Skeletal muscle cell (primary cell): ENCODE measurements around the gene FOXR1.

Experiments
- DNase-seq: peaks from one replicate; pipeline ENCODE4 v3.0.0-alpha.2; 2010; ENCODE audit warnings: low read depth
- H3K4me3 ChIP-seq: 2 replicates; pipeline ENCODE4 v1.5.1; 2011; ENCODE audit warnings: low read depth, mild to moderate bottlenecking, control low read depth, low read length, moderate library complexity

Gene FOXR1, protein sequence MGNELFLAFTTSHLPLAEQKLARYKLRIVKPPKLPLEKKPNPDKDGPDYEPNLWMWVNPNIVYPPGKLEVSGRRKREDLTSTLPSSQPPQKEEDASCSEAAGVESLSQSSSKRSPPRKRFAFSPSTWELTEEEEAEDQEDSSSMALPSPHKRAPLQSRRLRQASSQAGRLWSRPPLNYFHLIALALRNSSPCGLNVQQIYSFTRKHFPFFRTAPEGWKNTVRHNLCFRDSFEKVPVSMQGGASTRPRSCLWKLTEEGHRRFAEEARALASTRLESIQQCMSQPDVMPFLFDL

DNA sequence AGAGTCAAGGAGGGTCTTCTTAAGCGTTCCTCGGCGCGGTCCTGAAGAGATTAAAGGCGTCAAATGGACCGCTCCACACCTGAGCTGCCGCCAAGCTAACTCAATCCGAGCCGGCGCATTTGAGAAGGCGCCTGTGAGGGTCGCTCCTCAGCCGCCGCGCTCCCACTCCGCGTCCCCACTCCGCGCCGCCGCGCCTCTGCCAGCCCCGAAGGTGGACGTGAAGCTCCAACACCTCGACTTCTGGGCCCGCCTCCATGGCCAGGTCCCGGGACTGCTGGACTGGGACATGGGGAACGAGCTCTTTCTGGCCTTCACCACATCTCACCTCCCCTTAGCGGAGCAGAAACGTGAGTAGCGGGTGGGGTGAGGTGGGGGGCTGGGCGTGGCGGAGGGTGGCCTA lies at the start of gene FOXR1:
FOXR1 (plus strand) TSS at position 116 of the 400 bp plus-strand sequence; CDS start at position 287, 171 bp downstream.
- DNase-seq: no peak
- H3K4me3 ChIP-seq: no peak within 1 kb of the TSS

DNA sequence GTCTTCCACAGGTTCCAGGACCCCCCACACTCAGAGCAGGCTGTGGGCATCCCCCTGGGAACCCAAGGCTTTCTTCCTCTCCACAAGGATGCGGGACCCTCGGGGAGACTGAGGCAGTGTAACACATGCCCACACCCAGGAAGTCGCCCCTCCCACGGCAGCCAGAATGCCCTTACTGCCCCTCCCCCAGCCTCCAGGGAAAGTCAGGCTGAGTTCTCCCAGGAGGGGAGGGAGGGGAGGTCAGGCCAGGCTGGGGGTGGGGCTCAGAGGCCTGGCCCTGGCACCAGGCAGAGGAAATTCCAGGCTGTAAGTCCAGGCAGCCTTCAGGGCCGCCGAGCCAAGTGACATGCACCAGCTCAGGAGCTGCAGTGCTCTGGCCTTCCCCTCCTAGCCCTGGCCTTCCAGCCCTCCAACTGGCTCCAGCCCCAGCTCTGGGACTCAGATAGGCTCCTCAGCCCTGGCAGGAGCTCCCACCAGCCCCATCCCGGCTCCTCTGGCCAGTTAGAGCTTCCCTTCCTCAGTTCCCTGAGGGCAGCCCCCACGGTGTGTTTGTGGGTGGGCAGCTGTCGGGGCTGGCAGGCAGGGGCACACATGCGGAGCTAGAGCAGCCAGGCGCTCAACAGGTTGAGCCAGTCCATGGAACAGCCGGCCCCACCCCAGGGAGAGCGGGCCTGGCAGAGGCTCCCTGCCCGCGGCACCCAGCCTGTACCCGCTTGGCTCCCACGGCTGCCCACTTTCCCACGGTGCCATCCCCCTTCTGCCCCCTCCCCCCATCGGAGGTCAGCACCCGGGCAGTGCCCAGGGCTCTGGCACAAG lies 49.4 kb upstream of the FOXR1 start:
- H3K4me3 ChIP-seq: peak overlapping the region; percentile 100
- no peak for DNase-seq

DNA sequence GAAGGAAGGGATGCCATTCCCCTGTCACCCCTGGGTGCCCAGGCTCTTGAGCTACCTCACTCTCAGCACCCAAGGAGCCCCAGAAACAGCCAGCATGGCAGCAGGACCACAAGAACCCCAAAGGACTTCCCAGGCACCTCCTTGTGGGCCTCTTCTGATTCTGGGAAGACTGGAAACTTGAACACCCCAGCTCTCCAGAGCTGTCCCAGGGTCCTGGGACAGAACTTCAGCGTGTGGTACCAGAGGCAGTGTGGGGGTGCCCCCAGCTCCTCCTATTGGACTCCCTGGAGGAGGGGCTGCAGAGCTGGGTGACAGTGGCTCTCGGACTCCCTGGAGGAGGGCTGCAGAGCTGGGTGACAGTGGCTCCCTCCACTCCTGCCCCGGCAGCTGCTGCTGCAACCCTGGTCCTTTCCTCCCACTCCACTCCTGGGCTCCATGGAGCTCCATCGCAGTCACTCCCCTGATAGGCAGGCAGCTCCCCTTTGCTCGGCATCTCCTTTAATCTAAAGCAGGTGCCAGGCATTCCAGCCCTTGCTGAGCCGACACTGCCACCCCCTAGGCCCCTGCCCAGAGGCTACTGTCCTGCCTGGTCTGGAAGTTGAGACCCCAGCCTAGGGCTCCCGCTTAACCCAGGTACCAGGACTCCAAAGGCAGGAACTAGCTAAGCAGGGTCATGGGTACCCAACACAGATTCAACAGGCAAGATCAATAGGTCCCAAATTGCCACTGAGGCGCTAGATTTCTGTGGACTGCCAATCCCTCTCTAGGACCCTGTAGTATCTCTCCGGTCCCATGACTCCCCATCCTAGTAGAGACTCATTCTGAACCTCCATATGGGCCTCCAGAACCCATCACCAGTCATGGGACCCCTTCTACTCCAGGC lies 48.6 kb upstream of the FOXR1 start:
- no peak for DNase-seq
- peak overlapping the region; percentile 100 for H3K4me3 ChIP-seq

DNA sequence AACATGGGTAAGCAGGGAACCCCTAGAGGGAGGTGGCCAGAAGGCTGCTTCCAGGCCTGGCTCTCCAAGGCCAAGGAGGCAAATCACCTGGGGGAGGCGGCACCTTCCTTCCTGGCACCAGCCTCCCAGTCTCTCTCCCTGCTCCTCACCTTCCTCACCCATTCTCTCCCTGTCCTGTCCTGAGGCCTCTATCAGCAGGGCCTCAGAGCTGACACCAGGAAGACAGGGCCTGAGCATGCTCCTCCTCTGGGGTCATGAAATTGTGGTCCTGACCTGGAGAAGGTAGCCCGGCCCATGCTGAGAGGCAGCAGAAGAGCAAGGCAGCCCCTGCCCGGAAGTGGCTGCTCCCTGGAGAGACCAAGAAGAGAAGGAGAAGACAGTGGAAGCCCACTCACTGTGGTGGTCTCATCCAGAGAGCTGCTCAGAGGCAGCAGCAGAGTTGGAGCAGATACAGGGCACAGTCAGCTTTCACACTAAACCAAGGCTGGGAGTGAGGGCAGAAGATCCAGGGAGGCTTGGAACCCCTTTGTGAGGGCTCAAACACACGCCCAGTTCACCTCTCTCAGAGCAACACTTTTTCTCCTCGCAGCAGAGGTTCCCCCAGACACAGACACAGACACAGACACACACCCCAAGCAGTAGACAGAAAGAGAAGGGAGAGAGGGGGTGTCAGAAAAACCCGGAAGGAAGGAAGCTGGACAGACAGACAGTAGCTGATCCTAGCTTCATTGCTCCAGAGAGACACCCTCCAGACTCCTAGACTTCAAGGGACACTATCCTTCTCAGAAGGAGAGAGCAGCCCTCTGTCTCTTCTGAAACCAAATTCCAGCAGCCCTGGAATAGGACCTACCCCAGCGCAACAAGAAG lies 47.6 kb upstream of the FOXR1 start:
- peak overlapping the region; percentile 100 for H3K4me3 ChIP-seq
- DNase-seq: no peak

DNA sequence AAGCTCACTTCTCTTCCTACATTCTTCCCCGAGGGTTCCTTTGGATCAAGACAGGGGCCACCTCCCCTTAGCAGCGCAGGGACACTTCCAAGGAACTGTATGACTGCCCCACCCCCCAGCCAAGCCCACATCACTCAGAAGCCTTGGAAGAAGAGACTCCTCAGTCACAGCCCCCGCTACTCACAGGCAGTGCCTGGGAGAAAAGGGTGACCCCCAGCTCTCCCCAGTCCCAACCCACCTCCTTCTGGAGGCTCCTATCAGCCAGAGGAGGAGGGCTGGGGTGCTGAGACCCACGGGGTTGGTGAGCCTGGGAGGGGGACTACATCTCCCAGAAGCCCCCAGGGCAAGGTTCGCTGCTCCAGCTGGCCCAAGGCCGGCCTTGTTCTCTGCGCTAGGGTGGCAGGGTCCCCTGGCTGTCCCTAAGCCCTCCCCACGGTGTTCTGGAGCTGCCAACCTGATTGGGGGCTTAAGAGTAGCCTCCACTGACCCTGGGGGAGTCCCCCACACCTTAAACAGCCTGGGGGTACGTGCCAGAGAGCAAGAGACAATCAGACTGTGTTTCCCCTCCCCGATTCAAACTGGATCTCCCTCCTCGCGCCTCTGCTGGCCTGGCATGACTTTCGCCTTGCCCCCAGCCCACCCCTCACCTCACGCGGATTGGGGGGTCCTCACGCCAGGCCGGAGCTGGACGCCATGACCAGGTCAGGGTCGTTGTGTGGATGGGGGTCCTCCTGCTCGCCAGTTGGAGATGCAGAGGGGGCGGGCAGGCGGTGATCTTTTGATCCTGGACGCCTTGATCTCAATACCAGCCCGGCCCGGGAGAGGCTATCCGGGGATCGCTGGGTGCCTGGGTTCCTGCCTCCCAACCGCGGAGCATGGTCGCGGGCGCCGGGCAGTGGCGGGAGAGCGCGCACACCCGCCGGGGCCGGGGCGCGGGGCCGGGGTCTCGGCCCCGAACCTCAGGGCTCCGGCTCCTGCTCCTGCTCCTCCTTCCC lies 46.7 kb upstream of the FOXR1 start:
- no peak for DNase-seq
- H3K4me3 ChIP-seq: peak overlapping the region; percentile 100

DNA sequence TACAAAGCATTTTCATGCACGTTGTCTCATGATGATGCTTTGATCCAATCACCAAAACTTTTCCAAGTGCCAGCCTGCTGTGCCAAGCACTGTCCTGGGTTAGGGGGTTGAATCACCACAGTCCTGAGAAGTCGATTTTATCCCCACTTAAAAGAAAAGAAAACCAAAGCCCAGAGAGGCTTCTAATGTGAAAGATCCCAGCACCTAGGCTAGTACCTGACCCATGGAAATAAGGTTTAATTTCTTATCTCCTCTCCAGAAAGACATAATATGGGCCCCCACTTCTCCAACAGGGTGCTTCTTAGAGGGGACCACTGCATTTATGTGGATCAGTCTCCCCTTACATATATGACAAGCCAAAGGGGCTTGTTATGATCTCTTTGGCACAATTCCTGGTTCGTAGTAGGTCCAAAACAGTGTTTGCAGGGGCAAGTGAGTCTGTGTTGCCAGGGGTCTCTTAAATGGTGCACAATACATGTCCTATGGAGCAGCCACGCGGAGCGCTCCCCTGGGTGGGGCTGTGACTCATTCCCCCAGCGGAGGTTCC lies 43.9 kb upstream of the FOXR1 start:
- H3K4me3 ChIP-seq: peak overlapping the region; percentile 66
- DNase-seq: no peak

DNA sequence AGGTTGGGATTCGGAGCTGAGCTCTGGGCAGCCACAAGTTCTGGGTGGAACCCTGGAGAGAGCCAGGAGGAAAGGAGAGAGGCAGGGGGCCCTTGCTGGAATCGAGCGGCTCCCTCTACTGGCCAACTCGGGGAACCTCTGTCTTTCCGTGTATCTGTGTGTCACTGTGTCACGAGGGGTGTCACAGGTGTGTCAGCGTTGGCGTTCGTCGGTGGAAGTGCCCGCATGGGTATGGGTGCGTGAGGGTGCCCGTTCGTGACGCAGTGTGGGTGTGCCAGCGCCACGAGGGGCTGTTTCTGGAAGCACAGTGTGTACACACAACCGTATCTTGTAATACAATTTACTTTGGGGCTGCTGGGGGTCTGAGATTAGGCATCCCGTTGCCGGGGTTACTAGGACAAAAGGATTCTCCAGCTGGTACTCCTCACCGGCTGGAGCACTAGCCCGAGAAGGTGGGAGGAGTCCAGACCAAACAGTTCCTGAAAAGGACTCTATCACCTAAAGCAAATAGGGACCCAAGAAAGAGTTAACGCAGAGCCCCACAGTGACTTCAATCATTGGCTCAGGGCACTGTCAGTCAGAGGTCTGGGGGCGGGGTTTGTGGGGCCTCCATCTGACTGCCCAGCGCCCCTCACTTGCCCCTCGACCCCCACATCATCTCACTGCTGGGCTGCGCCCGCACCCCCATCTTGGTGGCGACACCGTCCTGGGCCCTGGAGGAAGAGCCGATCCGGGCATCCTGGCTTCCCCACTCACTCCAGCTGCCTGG lies 43.3 kb upstream of the FOXR1 start:
- H3K4me3 ChIP-seq: peak overlapping the region; percentile 66
- peak; percentile 75 for DNase-seq

DNA sequence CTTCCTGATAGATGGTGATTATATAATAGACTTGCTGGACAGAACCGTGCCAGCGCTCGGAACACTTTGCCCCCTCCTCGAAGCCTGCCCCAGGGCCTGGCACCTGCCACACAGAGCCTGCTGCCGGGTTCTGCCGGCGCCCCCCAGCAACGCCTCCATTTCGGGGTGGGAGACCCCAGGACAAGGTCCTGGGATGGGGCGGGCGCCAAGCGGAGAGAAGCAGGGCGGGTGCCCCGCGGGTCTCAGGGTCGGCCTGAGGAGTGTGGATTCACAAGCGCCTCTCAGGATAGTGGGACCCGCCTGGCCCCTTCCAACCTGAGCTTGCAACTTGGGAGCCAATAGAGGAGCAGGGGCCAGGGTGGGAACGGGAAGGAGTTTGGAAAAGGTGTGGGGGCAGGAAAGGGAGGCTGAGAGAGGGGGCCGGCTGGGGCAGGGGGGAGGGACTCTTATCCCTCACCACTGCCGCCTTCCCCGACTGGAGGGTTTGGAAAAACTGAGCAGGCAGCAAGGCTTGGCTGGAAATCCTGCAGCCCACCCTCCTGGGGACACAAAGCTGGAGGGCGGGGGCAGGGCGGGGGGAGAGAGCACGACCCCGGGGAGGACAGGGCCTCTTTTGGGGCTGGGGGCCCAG lies 42.6 kb upstream of the FOXR1 start:
- DNase-seq: no peak
- H3K4me3 ChIP-seq: peak overlapping the region; percentile 66

DNA sequence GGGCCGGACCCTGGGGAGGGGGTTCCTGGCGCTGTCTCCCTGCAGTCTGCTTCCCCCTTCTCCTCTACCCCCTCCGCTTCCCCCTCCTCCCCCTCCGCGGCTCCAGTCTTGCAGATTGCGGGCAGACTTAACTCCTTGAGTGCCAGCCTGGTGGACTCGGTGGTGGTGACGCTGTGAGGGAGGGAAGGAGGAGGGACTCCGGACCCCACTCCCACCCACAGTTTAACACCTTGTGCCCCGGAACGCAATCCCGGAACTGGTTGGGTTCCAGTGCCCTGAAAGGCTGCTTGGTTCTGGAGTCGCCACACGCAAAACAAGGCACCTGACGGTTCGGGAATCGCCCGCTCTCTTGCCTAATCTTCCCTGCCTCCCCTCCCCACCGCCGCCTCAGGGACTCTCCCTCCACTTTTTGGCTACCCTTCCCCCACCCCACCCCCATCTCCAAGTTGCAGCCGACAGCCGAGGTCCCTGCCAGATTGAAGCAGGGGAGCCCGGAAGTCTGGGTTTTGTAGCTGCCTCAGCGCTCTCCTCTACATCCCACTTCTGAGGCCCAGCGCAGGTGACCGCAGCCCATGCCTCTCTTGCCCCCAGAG lies 42.0 kb upstream of the FOXR1 start:
- no peak for DNase-seq
- peak overlapping the region; percentile 66 for H3K4me3 ChIP-seq

DNA sequence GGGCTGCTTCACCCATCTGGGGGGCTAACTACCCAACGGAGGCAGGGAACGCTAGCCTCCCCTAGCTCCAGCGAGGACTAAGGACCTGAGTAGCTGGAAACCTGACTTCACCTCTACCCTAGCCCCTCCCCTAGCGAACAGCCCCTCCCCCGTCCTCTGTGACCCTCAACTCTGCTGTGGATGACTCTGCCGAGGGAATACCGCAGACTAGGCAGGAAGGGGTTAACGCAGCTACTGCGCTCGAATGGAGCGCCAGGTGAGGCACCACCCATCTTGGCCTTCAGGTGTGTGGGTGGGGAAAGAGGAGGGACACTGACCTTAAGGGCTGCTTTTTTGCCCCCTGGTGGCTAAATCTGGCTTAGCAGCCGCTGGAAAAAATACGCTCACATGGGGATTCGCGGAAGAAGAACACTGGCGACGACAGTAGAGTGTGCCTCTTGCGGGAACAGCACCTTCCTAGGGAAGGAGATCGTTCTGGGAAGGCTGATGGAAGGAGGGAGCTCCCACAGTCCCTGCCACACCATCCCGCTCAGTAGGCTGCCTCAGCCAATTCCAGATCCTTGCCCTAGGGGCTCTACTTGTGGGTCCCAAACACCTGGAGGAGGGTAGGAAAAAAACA lies 41.4 kb upstream of the FOXR1 start:
- peak overlapping the region; percentile 66 for H3K4me3 ChIP-seq
- no peak for DNase-seq

DNA sequence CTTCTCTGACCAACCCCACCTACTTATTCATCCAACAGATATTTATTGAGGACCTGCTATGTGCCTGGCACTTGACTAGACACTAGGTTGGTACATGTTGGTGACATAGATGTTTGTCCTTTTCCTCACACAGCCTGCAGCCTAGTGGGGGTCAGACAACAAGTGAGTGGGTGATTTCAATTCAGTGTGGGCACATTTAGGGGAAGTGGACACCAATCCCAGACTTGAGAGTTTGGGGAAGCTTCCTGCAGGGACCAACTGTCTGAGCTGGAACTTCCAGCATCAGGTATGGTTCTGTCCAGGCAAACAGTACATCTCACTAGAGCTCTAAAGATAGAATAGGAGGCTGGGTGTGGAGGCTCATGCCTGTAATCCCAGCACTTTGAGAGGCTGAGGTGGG lies 40.0 kb upstream of the FOXR1 start:
- no peak overlapping the region for H3K4me3 ChIP-seq
- DNase-seq: no peak

DNA sequence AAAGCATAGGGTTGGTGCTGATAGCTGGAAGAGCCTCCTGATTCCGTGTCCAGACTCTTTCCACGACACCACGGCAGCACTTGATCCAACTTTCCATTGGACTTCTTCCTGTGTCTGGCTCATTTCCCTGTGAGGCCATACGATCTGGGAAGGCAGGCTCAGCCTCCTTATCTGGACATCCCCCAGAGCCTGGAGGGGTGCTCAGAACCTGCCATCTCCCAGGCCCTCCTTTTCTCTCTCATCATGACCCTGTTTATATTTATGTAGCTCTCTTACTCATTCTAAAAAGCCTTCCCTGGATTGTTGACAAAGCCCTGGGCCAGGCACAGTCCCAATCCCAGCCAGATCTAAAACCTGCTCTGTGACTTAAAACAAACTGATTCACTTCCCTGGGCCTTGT lies 38.1 kb upstream of the FOXR1 start:
- DNase-seq: no peak
- no peak overlapping the region for H3K4me3 ChIP-seq

DNA sequence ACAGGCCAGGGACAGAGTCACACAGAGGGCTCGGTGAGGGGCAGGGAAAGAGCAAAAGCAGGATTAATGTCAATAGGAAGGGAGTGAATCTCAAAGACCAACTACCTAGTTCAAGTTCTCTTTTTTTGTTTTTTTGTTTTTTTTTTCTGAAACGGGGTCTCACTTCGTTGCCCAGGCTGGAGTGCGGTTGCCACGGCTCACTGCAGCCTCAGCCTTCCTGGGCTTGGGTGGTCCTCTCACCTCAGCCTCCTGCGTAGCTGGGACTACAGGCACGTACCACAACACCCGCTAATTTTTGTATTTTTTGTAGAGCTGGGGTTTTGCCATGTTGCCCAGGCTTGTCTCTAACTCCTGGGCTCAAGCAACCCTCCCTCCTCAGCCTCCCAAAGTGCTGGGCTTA lies 36.2 kb upstream of the FOXR1 start:
- no peak overlapping the region for H3K4me3 ChIP-seq
- DNase-seq: no peak

DNA sequence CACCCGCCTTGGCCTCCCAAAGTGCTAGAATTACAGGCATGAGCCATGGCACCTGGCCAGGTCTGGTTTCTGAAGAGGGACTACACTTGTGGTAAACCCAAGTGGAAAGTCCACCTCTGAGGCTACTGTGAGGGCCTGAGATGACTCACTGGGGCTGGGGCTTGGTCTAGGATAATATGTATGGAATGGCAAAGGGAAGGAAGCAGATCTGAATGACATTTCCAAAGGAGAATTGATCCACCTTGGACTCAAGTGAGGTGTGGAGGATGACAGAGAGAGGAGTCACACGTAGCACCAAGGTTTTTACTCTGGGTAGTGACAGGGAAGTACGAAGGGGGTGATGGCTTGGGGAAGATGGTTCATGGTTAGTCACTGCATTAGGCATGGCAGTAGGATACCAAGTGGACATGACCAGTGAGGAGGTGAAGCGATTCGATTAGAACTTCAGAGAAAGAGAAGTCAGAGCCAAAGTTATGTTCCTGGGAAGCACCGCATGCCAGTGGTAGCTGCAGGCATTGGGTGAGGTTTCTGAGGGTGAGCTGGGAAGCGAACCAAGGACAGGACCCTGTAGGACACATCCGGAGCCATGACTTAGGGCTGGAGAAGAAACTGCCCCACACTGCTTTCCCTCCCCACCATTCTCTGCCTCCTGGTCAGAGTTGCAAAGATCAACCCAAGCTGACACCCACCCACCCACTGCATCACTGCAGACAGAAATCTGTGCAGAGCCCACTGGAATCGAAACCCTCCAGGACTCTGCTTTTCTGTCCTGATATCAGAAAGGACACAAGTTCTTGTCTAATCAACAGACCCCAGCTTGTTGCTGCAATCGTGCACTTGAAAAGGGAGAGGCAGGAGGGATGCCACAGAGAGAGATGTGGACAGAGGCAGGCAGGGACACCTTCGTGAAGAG lies 32.8 kb upstream of the FOXR1 start:
- no peak overlapping the region for H3K4me3 ChIP-seq
- no peak for DNase-seq

DNA sequence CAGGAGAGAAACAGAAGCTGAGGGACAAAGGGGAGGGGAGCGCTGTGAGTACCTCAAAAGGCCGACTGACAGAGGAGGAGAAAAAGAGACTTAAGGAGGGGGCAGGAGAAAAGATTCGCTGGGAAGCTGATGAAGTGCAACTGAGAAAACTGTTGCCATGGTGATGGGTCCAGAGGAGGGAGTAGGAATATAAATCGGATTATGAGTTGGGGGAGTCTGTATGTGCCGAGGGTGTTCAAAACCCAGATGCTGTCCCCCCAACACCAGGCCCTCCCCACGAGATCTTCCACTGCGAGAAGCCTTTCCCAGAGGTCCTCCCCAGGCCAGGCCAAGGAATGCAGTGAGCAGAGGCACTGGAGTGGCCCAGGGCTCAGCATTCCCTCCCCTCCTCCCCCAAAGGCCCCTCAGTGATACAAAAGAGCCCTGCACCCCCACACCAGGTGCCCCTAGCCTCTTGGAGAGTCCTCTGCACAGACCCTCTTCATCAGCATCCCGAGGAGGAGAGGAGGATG lies 32.1 kb upstream of the FOXR1 start:
- no peak for DNase-seq

More for the DNA sequence above, 32.1 kb upstream of the FOXR1 start:
- no peak overlapping the region for H3K4me3 ChIP-seq
